Small intestine (tissue), 7 donors: ENCODE data around the gene CNOT10. TPM values are rescaled to one million over a fixed set of nuclear protein-coding genes. Genes with fewer than 3 reads are reported as not detected.
"Not testable (repeated sequence)": the region's sequence is repeated elsewhere in the genome, so short reads cannot be mapped to it uniquely, and the experiment has no call there.

Experiments used
- DNase-seq, 2 donors: peaks; one replicate each; pipeline versions ENCODE4 v3.0.0 to v3.0.0-alpha.2; 2013
- FAIRE-seq: peaks from 2 replicates; lab custom pipeline; 2012; peaks lifted over from hg19 to GRCh38; lab: Jason Lieb, UNC
- H3K27ac ChIP-seq, 3 donors: one replicate each; pipeline ENCODE4 v1.5.1; 2013; ENCODE audit warnings: low read length in 2 of 3, mild to moderate bottlenecking in 2 of 3, control low read depth in 1 of 3, inconsistent platforms in 1 of 3, low read depth in 1 of 3, moderate library complexity in 1 of 3
- H3K27me3 ChIP-seq, 3 donors: one replicate each; pipeline ENCODE4 v1.6.1; 2013; ENCODE audit warnings: low read length in 3 of 3, inconsistent platforms in 1 of 3; ENCODE audit not compliant: control insufficient read depth in 3 of 3, insufficient read depth in 3 of 3
- H3K36me3 ChIP-seq, 3 donors: one replicate each; pipeline ENCODE4 v1.6.1; 2013; ENCODE audit warnings: low read length in 3 of 3, inconsistent platforms in 1 of 3, low read depth in 1 of 3, mild to moderate bottlenecking in 1 of 3, moderate library complexity in 1 of 3; ENCODE audit not compliant: control insufficient read depth in 3 of 3, insufficient read depth in 2 of 3
- H3K4me1 ChIP-seq, 3 donors: one replicate each; pipeline ENCODE4 v1.6.1; 2013; ENCODE audit warnings: low read length in 2 of 3, inconsistent platforms in 1 of 3, low read depth in 1 of 3, mild to moderate bottlenecking in 1 of 3, moderate library complexity in 1 of 3; ENCODE audit not compliant: control insufficient read depth in 3 of 3, insufficient read depth in 2 of 3
- H3K4me3 ChIP-seq, 3 donors: one replicate each; pipeline ENCODE4 v1.5.1; 2013; ENCODE audit warnings: low read length in 3 of 3, control low read depth in 1 of 3, inconsistent platforms in 1 of 3, low read depth in 1 of 3, mild to moderate bottlenecking in 1 of 3, moderate library complexity in 1 of 3
- H3K9me3 ChIP-seq, 2 donors: one replicate each; pipeline ENCODE4 v1.6.1; 2013; ENCODE audit warnings: low read depth in 1 of 2, low read length in 1 of 2; ENCODE audit not compliant: control insufficient read depth in 2 of 2, insufficient read depth in 1 of 2
- WGBS, 3 donors: extraction: QIAGEN DNeasy Blood & Tissue Kit; methylation state at CpG; one replicate each; pipeline ENCODE4 v1.1.7; 2013; 5-methylcytosine and 5-hydroxymethylcytosine counted together
- polyA plus RNA-seq, 4 donors: library from polyadenylated mRNA; stranded (reverse) in 3 of 4; unstranded in 1 of 4; fragments of 200-250 nt in 3 of 4; fragments of 120-200 nt in 1 of 4; gene quantifications; one replicate each; pipeline versions ENCODE4 v1.2.1 to v1.2.3, GENCODE V29; 2013
- donor health status: healthy with polysubstance abuse.
- donor health status: control.
- donor health status: control.
- donor health status: Bipolar disorder and iron deficiency.
- donor health status: healthy.

The CNOT10 gene
- polyA plus RNA-seq, 4 donors: 12.7 to 35.0 (median 15.7) TPM

DNA sequence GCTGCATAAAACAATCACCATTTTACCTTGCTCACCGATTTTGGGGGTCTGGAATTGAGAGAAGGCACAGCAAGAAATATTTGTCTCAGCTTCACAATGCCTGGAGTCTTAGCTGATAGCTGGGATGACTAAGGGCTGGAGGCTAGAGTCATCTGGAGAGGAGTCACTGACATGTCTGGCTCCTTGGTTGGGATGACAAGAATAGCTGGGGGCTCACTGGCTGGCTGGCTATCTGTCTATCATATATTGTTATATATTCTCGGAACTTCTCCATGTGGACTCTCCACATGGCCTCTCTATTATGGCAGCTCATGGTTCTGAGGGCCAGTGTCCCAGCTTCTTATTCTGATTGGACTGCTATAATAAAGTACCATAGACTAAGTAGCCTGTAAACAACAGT, 112.8 kb downstream of the CNOT10 start:
- WGBS, 3 donors: 90 to 93% (median 92%) methylated on average over 2 of the region's 2 CpGs
- DNase-seq (no peak), FAIRE-seq (no peak)
- Histone ChIP-seq H3K36me3 (no peaks in the 10 kb centered on the region), H3K27me3 (no peaks in the 10 kb centered on the region), H3K9me3 (no peaks in the 10 kb centered on the region), H3K27ac (no peak overlapping the region), H3K4me3 (no peak overlapping the region), H3K4me1 (no peaks in the 10 kb centered on the region)

GRCh38 chr3:32801440-32801839, 116.5 kb downstream of the CNOT10 start:
- not testable (repeated sequence) for H3K27ac ChIP-seq, H3K27me3 ChIP-seq, H3K36me3 ChIP-seq, DNase-seq, H3K4me3 ChIP-seq, H3K9me3 ChIP-seq, H3K4me1 ChIP-seq, FAIRE-seq
- 92 to 95% (median 94%) methylated on average over 5 of the region's 5 CpGs for WGBS, 3 donors

GRCh38 chr3:32813180-32813579, 128.2 kb downstream of the CNOT10 start:
- 13 to 37% (median 33%) methylated on average over 2 of the region's 2 CpGs for WGBS, 3 donors
- no peak for FAIRE-seq
- H3K27me3 ChIP-seq: peaks cover 7 to 19% (median 18%) of the 10 kb centered on the region in 3 donors
- no peaks in the 10 kb centered on the region for H3K9me3 ChIP-seq
- no peak overlapping the region for H3K4me3 ChIP-seq
- DNase-seq: peak in 1 of 2 donors; percentile 79
- H3K36me3 ChIP-seq: no peaks in the 10 kb centered on the region
- peaks cover 0 to 12% (median 5%) of the 10 kb centered on the region in 3 donors for H3K4me1 ChIP-seq
- no peak overlapping the region for H3K27ac ChIP-seq

DNA sequence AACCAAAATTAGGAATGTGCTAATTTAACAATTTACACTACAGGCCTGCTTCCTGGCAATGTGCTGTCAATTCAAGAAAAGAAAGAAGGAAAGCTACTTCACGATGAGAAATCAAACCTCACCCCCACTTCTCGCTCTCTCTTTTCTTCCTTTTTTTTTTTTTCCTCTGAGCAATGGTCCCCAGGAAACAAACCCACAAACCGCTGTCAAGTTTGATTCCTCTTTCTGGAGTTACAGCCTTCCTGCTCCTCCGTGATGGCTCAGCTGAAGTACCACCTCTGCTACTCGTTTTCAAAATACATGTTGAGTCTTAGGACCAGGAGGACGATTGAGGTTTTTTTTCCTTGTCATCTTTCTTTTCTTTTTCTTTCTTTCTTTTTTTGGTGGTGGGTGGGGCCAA, 129.4 kb downstream of the CNOT10 start:
- 60 to 81% (median 61%) methylated on average over 6 of the region's 6 CpGs for WGBS, 3 donors
- H3K27me3 ChIP-seq: peaks cover 8 to 29% (median 23%) of the 10 kb centered on the region in 3 donors
- no peak for FAIRE-seq

DNA sequence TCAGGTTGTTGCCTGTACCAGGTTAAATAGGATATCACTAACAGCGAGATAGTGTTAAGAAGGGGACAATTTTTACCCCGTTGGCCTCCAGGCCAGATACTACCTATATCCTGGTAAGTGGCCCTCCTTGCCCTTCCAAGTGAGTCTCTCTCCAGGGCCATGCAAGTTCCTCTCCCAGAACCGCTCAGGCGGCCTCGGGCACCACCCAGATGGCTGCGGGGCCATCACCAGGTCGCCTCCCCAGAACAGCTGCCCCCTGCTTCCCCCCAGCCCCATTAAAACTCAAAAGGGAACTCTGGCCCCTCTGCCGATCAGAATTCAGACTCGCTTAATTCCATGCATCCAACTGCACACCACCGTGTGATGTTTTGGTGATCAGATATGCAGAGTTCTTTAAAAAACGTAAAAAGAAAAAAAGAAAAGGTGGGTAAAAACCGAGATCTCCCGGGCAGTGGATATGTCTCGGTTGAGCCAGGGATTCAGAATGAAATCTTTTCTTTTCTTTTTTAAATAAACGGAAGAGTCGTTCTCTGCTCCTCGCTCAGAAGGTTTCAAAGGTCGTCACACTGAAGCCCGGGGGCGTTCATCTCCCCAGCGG, 131.0 kb downstream of the CNOT10 start:
- DNase-seq: peak in 1 of 2 donors; percentile 74
- FAIRE-seq: no peak

More for the DNA sequence above, 129.4 kb downstream of the CNOT10 start:
- Histone ChIP-seq H3K36me3 (no peaks in the 10 kb centered on the region), H3K4me3 (no peak overlapping the region), H3K9me3 (no peaks in the 10 kb centered on the region), H3K27ac (no peak overlapping the region), H3K4me1 (peaks cover 0 to 12% (median 5%) of the 10 kb centered on the region in 3 donors)
- no peak for DNase-seq

GRCh38 chr3:32816439-32817256, 131.7 kb downstream of the CNOT10 start:
- WGBS, 3 donors: 1% methylated on average over 70 to 85 of the region's 85 CpGs
- Histone ChIP-seq H3K27ac (peak overlapping the region in 1 of 3 donors; percentile 79), H3K4me1 (peaks cover 0 to 16% (median 5%) of the 10 kb centered on the region in 3 donors), H3K36me3 (no peaks in the 10 kb centered on the region), H3K27me3 (peaks cover 23 to 41% (median 23%) of the 10 kb centered on the region in 3 donors), H3K4me3 (peak overlapping the region in 2 of 3 donors; percentile 33 to 59), H3K9me3 (no peaks in the 10 kb centered on the region)
- DNase-seq (peak in 1 of 2 donors; percentile 84), FAIRE-seq (no peak)

More for the DNA sequence above, 131.0 kb downstream of the CNOT10 start:
- Histone ChIP-seq H3K27ac (peak overlapping the region in 1 of 3 donors; percentile 79), H3K27me3 (peaks cover 19 to 38% (median 23%) of the 10 kb centered on the region in 3 donors), H3K4me3 (peak overlapping the region in 1 of 3 donors; percentile 59), H3K9me3 (no peaks in the 10 kb centered on the region), H3K36me3 (no peaks in the 10 kb centered on the region), H3K4me1 (peaks cover 0 to 12% (median 5%) of the 10 kb centered on the region in 3 donors)
- WGBS, 3 donors: 9 to 18% (median 18%) methylated on average over 20 to 21 of the region's 21 CpGs

- peak in 1 of 2 donors; percentile 83 for DNase-seq
- peaks cover 0 to 20% (median 5%) of the 10 kb centered on the region in 3 donors for H3K4me1 ChIP-seq
- H3K36me3 ChIP-seq: no peaks in the 10 kb centered on the region
- FAIRE-seq: no peak
- WGBS, 3 donors: 1 to 4% (median 1%) methylated on average over 25 to 49 of the region's 49 CpGs
- peaks cover 23 to 46% (median 28%) of the 10 kb centered on the region in 3 donors for H3K27me3 ChIP-seq
- H3K9me3 ChIP-seq: no peaks in the 10 kb centered on the region
- peak overlapping the region in 1 of 3 donors; percentile 5 for H3K27ac ChIP-seq
- peak overlapping the region in 2 of 3 donors; percentile 33 to 59 for H3K4me3 ChIP-seq
Observed at GRCh38 chr3:32817257-32817557, 132.2 kb downstream of the CNOT10 start.

GRCh38 chr3:32817558-32818228, 132.7 kb downstream of the CNOT10 start, which contains the start of gene TRIM71:
Gene TRIM71, plus strand, starts transcription at chr3:32817997. Its CDS starts 84 bp downstream, at chr3:32818081.
- WGBS, 3 donors: 1 to 4% (median 2%) methylated on average over 53 to 59 of the region's 59 CpGs

More at GRCh38 chr3:32817558-32818228, 132.7 kb downstream of the CNOT10 start, which contains the start of gene TRIM71:
- DNase-seq (peak in 1 of 2 donors; percentile 74), FAIRE-seq (no peak)
- peaks cover 23 to 47% (median 29%) of the 10 kb centered on the region in 3 donors for H3K27me3 ChIP-seq
- no peaks in the 10 kb centered on the region for H3K9me3 ChIP-seq
- peaks cover 0 to 21% (median 5%) of the 10 kb centered on the region in 3 donors for H3K4me1 ChIP-seq
- peak within 1 kb of the TSS in 2 of 3 donors; percentile 33 to 59 for H3K4me3 ChIP-seq
- H3K27ac ChIP-seq: peak within 1 kb of the TSS in 1 of 3 donors; percentile 79
- no peaks in the 10 kb centered on the region for H3K36me3 ChIP-seq
